ENCODE results near the gene ASCC2. TPM values are rescaled to one million over a fixed set of nuclear protein-coding genes. Genes with fewer than 3 reads are reported as not detected.

ASCC2 gene
- total and polyA plus RNA-seq, 2 of the 4 experiments (the other 2 are of a cell fraction) = 40.0 to 62.2 TPM

GRCh38 chr22:29804985-29805384 lies 33.1 kb downstream of the ASCC2 start:
- Histone ChIP-seq H2BK120ac (ENCODE audit: low read depth, low read length) (no peak overlapping the region), H4K20me1 (ENCODE audit: insufficient read depth, low read length) (no peaks in the 10 kb centered on the region), H3K4me3 (ENCODE audit: insufficient read depth, low read depth, low read length) (no peak overlapping the region), H3K23ac (ENCODE audit: low read depth, low read length) (no peak overlapping the region), H3K4ac (ENCODE audit: low read depth, low read length) (no peak overlapping the region), H4K91ac (ENCODE audit: insufficient read depth, low read depth, low read length) (no peak overlapping the region), H2AK9ac (replicated peaks; ENCODE audit: low read depth, low read length, poor library complexity) (no peak overlapping the region), H2AK5ac (ENCODE audit: low read depth, low read length) (no peak overlapping the region), H2AFZ (replicated peaks; ENCODE audit: low read length, poor library complexity) (no peak overlapping the region), H3K9ac (ENCODE audit: low read depth, low read length) (no peak overlapping the region), H4K8ac (ENCODE audit: low read depth in 2 of 2, low read length in 2 of 2) (no peak overlapping the region), H3K27me3 (ENCODE audit: control insufficient read depth, insufficient read depth, low read length) (no peaks in the 10 kb centered on the region), H3K9me1 (ENCODE audit: insufficient read depth, low read length) (peaks cover 3% of the 10 kb centered on the region), H3K4me2 (ENCODE audit: low read depth, low read length) (no peak overlapping the region), H3K18ac (ENCODE audit: low read depth, low read length) (no peak overlapping the region), H3K36me3 (ENCODE audit: control insufficient read depth, insufficient read depth, low read length) (peaks cover 64% of the 10 kb centered on the region), H3K4me1 (ENCODE audit: control insufficient read depth, insufficient read depth, low read length) (peaks cover 2% of the 10 kb centered on the region; the same call in 1 of the 2 replicates), H3K27ac (ENCODE audit: insufficient read depth, low read length) (no peak overlapping the region), H2BK20ac (ENCODE audit: low read depth, low read length) (no peak overlapping the region), H2BK15ac (ENCODE audit: low read depth, low read length) (no peak overlapping the region), H3K14ac (replicated peaks; ENCODE audit: low read depth, low read length) (no peak overlapping the region), H4K5ac (ENCODE audit: low read depth, low read length) (no peak overlapping the region), H3K9me3 (ENCODE audit: control insufficient read depth, insufficient read depth, low read length) (no peaks in the 10 kb centered on the region), H3K56ac (ENCODE audit: extremely low read depth, insufficient read depth, low read length) (no peak overlapping the region), H3K79me1 (ENCODE audit: low read depth in 1 of 2, low read length in 2 of 2) (peaks cover 0 to 2% of the 10 kb centered on the region in 2 experiments; a peak in 1 of 4 replicates), H2BK5ac (ENCODE audit: low read depth, low read length, poor library complexity, severe bottlenecking) (no peak overlapping the region)
- intact Hi-C loops (cut with micrococcal nuclease) (no loop called here), in situ Hi-C loops (cut with MboI; ENCODE audit: low sequenced_read_pairs) (no loop called here), dilution Hi-C loops (cut with HindIII; ENCODE audit: low sequenced_read_pairs, unreplicated experiment) (no loop called here)
- no peak for ATAC-seq (ENCODE audit: low read depth)
- ChIA-PET POLR2A (ENCODE audit: unreplicated experiment) (no interaction called here), CTCF (no interaction called here)
- no peak for DNase-seq
- TF ChIP-seq CEBPB (IDR thresholded peaks at IDR 0.05; ENCODE audit: low read depth, low read length) (no peak), RCOR1 (IDR thresholded peaks at IDR 0.05; ENCODE audit: insufficient replicate concordance, low read length) (no peak), MXI1 (IDR thresholded peaks at IDR 0.05; ENCODE audit: borderline replicate concordance, low read depth, low read length) (no peak), RFX5 (IDR thresholded peaks at IDR 0.05; ENCODE audit: low read depth, low read length) (no peak), MAFK (IDR thresholded peaks at IDR 0.05; ENCODE audit: low read depth, low read length) (no peak), SMC3 (IDR thresholded peaks at IDR 0.05; ENCODE audit: low read depth, low read length) (no peak), RAD21 (IDR thresholded peaks at IDR 0.05; ENCODE audit: low read length) (no peak), BHLHE40 (IDR thresholded peaks at IDR 0.05; ENCODE audit: low read depth, low read length) (no peak), USF2 (IDR thresholded peaks at IDR 0.05; ENCODE audit: low read depth, low read length) (no peak), NFE2L2 (IDR thresholded peaks at IDR 0.05; ENCODE audit: low read depth, low read length) (no peak), MAZ (IDR thresholded peaks at IDR 0.05; ENCODE audit: borderline replicate concordance, low read depth, low read length) (no peak), ELK1 (IDR thresholded peaks at IDR 0.05; ENCODE audit: borderline replicate concordance, low read depth, low read length) (no peak)
- 100% methylated on average over 1 of the region's 2 CpGs; no CpG with 5 or more reads in 1 of the 2 experiments for WGBS, 2 experiments (ENCODE audit: extremely low coverage in 2 of 2, insufficient read length in 1 of 2)
- BruUV-seq (replicated peaks) = no TSS peak

Measured in IMR-90 (cell line).